ENCODE measurements around the gene MOGAT3. TPM values are rescaled to one million over a fixed set of nuclear protein-coding genes. Genes with fewer than 3 reads are reported as not detected.

Gene MOGAT3
- total RNA-seq, 2 experiments from 2014 or later: not detected

- peak overlapping the region; percentile 16 for H3K27ac Mint-ChIP-seq
- DNase-seq: no peak
- H3K27me3 Mint-ChIP-seq: peaks cover 6% of the 10 kb centered on the region
- peaks cover 16% of the 10 kb centered on the region for H3K4me1 Mint-ChIP-seq
- H3K36me3 Mint-ChIP-seq (ENCODE audit: low read depth): peaks cover 24% of the 10 kb centered on the region
- ChIA-PET POLR2A (interaction anchor here (1.0 to 1.5 kb wide), 2 partner anchors 9 to 71 kb away, joined by 4 read pairs; partner anchors contain the start of gene TRIM56), CTCF (interaction anchor here (0.6 to 5.3 kb wide), 8 partner anchors 9 to 134 kb away, joined by 3 to 47 read pairs (median 8); partner anchors contain the start of genes PLOD3, VGF and ZNHIT1)
- H3K9me3 Mint-ChIP-seq: no peaks in the 10 kb centered on the region
- no peak overlapping the region for H3K4me3 Mint-ChIP-seq
These were observed 44.6 kb downstream of the MOGAT3 start for GRCh38 chr7:101156277-101156676.

GRCh38 chr7:101155303-101155702, 45.5 kb downstream of the MOGAT3 start:
- H3K4me1 Mint-ChIP-seq: peaks cover 16% of the 10 kb centered on the region
- H3K27ac Mint-ChIP-seq: no peak overlapping the region
- H3K4me3 Mint-ChIP-seq: peak overlapping the region; percentile 79
- no peaks in the 10 kb centered on the region for H3K9me3 Mint-ChIP-seq
- no peak for DNase-seq
- ChIA-PET CTCF (interaction anchor here (0.6 to 5.3 kb wide), 10 partner anchors 10 to 243 kb away, joined by 3 to 47 read pairs (median 5); partner anchors contain the start of genes FIS1, PLOD3, VGF and ZNHIT1), POLR2A (interaction anchor here (1.1 to 1.5 kb wide), 2 partner anchors 63 to 70 kb away, joined by 3 to 4 read pairs; partner anchors contain the start of genes PLOD3, TRIM56 and ZNHIT1)
- peaks cover 20% of the 10 kb centered on the region for H3K36me3 Mint-ChIP-seq (ENCODE audit: low read depth)
- H3K27me3 Mint-ChIP-seq: peaks cover 6% of the 10 kb centered on the region

- ChIA-PET CTCF (interaction anchor here (0.7 to 5.3 kb wide), 7 partner anchors 11 to 90 kb away, joined by 3 to 55 read pairs (median 8); partner anchors contain the start of genes FIS1, PLOD3, VGF and ZNHIT1), POLR2A (interaction anchor here (1.0 to 1.5 kb wide), 3 partner anchors 63 to 280 kb away, joined by 3 to 4 read pairs (median 3); partner anchors contain the start of genes PLOD3, SRRT, TRIM56 and ZNHIT1)
- Mint-ChIP-seq H3K36me3 (ENCODE audit: low read depth) (peaks cover 15% of the 10 kb centered on the region), H3K27ac (no peak overlapping the region), H3K27me3 (peaks cover 8% of the 10 kb centered on the region), H3K9me3 (no peaks in the 10 kb centered on the region), H3K4me1 (peaks cover 16% of the 10 kb centered on the region), H3K4me3 (peak overlapping the region; percentile 79)
- no peak for DNase-seq
These were observed 46.1 kb downstream of the MOGAT3 start for GRCh38 chr7:101154693-101155102.

GRCh38 chr7:101153969-101154692, 46.7 kb downstream of the MOGAT3 start, which contains the start of gene AP1S1:
AP1S1 (plus strand) TSS chr7:101154476; CDS start chr7:101154515, 39 bp downstream.
- Mint-ChIP-seq H3K36me3 (ENCODE audit: low read depth) (peaks cover 14% of the 10 kb centered on the region), H3K4me1 (peaks cover 16% of the 10 kb centered on the region), H3K9me3 (no peaks in the 10 kb centered on the region), H3K27ac (no peak within 1 kb of the TSS), H3K4me3 (peak within 1 kb of the TSS; percentile 79), H3K27me3 (peaks cover 13% of the 10 kb centered on the region)
- DNase-seq: peak; percentile 95
- POLR2A ChIA-PET: interaction anchor here (1.0 kb wide), 1 partner anchor 279 kb away, joined by 3 read pairs; the partner anchor contains the start of gene SRRT
- CTCF ChIA-PET: interaction anchor here (1.0 to 3.1 kb wide), 3 partner anchors 12 to 64 kb away, joined by 3 to 55 read pairs (median 3); partner anchors contain the start of gene ZNHIT1

GRCh38 chr7:101151908-101152651, 48.8 kb downstream of the MOGAT3 start:
- peaks cover 23% of the 10 kb centered on the region for H3K27me3 Mint-ChIP-seq
- peaks cover 5% of the 10 kb centered on the region for H3K36me3 Mint-ChIP-seq (ENCODE audit: low read depth)
- CTCF ChIA-PET: interaction anchor here (0.8 to 3.1 kb wide), 5 partner anchors 10 to 131 kb away, joined by 3 to 55 read pairs (median 3); partner anchors contain the start of gene ZNHIT1
- no peaks in the 10 kb centered on the region for H3K9me3 Mint-ChIP-seq
- no peak for DNase-seq
- POLR2A ChIA-PET: interaction anchor here (0.7 kb wide), 1 partner anchor 11 kb away, joined by 4 read pairs; no protein-coding TSS in a partner anchor
- peaks cover 21% of the 10 kb centered on the region for H3K4me1 Mint-ChIP-seq
- H3K27ac Mint-ChIP-seq: no peak overlapping the region
- H3K4me3 Mint-ChIP-seq: no peak overlapping the region

Other genes starting within 250 kb of the MOGAT3 start
- under 1 TPM in 1 of 2 experiments, not detected in 1; 0.50 TPM for gene MUC12, start 231.5 kb downstream of the MOGAT3 start, total RNA-seq
- gene MUC17, start 181.0 kb downstream of the MOGAT3 start, total RNA-seq: not detected
- 10 to 100 TPM; 72.6 to 72.7 TPM for gene TRIM56, start 115.6 kb downstream of the MOGAT3 start, total RNA-seq
- gene SERPINE1, start 73.9 kb downstream of the MOGAT3 start, total RNA-seq: under 1 TPM; 0.23 to 0.28 TPM
- 10 to 100 TPM; 46.7 to 50.0 TPM for gene AP1S1, start 46.6 kb downstream of the MOGAT3 start, total RNA-seq
- under 1 TPM; 0.30 to 0.33 TPM for gene VGF, start 35.5 kb downstream of the MOGAT3 start, total RNA-seq
- gene NAT16, start 20.7 kb downstream of the MOGAT3 start, total RNA-seq: not detected
- 10 to 100 TPM; 63.3 to 66.6 TPM for gene PLOD3, start 16.5 kb upstream of the MOGAT3 start, total RNA-seq
- gene ZNHIT1, start 17.1 kb upstream of the MOGAT3 start, total RNA-seq: 10 to 100 TPM; 59.9 to 60.5 TPM
- 10 to 100 TPM; 19.7 to 20.6 TPM for gene CLDN15, start 36.8 kb upstream of the MOGAT3 start, total RNA-seq
- 10 to 100 TPM; 94.5 to 97.6 TPM for gene FIS1, start 44.0 kb upstream of the MOGAT3 start, total RNA-seq
- 1 to 10 TPM; 5.5 to 6.6 TPM for gene IFT22, start 120.8 kb upstream of the MOGAT3 start, total RNA-seq
- gene COL26A1, start 161.8 kb upstream of the MOGAT3 start, total RNA-seq: not detected

Data from activated CD4-positive, alpha-beta memory T cell treated with anti-CD3 and anti-CD28 coated beads, Interleukin-2, amount 10 ng/mL, durations not matched to agents 7 days and 5 days (primary cell).